ENCODE data around the gene COX7A2.

The COX7A2 gene

GRCh38 chr6:75199889-75200288, 43.7 kb downstream of the COX7A2 start:
- DNase-seq (ENCODE audit: low spot score): no peak

- DNase-seq (ENCODE audit: low spot score): no peak
Observed at GRCh38 chr6:75196081-75196687, 47.4 kb downstream of the COX7A2 start.

GRCh38 chr6:75188221-75188925, 55.2 kb downstream of the COX7A2 start:
- no peak for DNase-seq (ENCODE audit: low spot score)
